GM19463 (cell line): ENCODE data around the gene PANX3.

Source experiments
- ATAC-seq: cut with Tn5 transposase; IDR thresholded peaks from one replicate; pipeline ENCODE4 v1.9.1; 2021; ENCODE audit warnings: mild to moderate bottlenecking, moderate library complexity; ENCODE audit not compliant: unreplicated experiment

Gene PANX3

DNA sequence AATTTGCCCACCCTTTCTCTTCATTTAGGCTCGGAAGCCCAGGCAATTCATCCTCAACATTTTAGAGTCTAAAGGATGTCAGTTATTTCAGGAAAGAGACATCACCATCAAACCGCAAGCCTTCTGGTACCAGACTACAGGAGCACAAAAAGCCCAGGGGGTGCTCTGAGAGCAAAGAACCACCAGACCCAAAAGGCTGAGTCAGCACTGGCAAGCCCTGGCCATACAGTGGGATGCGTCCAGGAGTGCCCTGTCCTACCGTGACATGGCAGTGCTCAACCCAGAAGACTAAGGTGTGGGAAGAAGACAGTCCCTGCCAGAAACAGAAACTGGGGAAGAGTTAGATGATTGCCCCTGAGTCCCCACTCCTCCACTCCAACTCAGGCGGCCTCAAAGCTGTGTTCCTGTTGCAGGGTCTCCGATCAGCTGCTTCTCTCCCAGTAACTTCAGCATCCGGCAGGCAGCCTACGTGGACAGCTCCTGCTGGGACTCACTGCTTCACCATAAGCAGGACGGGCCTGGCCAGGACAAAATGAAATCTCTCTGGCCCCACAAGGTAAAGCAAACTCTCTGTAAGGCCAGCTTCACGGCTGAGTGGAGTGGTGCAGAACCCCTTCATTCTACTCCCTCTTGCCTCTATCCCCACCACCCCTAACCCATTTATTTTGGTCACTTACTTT is 1.5 kb downstream of the PANX3 start:
- ATAC-seq, result no peak

DNA sequence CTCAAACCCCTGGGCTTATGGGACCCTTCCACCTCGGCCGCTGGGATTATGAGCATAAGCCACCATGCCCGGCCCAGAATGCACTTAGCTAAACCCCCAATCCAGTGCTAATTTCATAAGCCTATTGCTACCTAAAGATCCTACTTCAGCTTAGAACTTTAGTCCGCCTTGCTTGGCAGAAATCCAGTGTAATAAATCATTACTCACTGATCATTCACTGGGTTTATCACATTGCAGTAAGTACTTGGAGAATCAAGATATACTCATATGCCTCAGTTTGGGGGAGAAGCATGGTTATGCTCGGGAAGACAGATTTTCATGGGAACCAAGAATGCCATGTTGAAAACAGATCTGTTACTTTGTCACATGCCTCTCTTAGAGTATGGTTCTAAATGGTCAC is 7.6 kb downstream of the PANX3 start:
- ATAC-seq, result no peak

DNA sequence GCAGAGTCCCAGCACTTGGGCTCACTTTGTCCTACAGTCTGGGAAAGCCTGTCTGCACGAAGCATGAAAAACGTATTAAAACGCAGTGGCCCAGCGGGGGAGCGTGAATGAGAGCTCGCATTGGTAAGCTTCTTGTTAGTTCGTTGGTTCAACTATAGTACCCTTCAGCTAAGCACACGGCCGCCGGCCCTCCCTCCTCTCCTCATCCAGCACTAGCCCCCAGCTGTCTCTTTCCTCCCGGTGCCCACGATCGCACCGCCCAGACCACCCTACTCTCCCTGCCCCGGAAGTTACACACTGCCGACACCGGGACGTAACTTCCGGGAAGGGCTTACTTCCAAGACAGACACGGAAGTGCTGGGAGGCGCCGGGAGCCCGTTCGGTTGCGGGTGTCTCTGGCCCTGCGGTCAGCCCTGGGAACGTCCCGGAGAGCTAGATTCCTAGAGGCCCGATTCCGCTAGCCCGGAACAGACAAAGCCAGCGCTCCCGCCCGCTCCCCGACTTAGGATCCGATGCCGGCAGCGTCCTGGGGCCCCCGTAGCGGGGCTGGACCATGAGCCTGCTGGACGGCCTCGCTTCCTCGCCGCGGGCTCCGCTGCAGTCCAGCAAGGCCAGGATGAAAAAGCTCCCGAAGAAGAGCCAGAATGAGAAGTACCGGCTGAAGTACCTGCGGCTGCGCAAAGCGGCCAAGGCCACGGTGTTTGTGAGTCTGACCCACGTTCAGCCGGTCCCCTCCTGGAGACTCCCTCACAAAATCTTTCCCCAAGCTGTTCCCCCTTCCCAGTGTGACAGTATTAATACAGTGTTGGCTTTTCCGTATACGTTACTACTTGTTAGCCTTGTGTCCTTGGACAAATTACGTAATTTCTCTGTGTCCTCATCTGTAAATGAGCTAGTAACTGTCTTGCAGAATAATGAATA is 11.6 kb downstream of the PANX3 start, which contains the start of gene TBRG1:
TSS of gene TBRG1 (plus strand) at position 334 of the 921 bp plus-strand sequence. CDS start at position 554, 220 bp downstream.
- peak; percentile 98 for ATAC-seq

DNA sequence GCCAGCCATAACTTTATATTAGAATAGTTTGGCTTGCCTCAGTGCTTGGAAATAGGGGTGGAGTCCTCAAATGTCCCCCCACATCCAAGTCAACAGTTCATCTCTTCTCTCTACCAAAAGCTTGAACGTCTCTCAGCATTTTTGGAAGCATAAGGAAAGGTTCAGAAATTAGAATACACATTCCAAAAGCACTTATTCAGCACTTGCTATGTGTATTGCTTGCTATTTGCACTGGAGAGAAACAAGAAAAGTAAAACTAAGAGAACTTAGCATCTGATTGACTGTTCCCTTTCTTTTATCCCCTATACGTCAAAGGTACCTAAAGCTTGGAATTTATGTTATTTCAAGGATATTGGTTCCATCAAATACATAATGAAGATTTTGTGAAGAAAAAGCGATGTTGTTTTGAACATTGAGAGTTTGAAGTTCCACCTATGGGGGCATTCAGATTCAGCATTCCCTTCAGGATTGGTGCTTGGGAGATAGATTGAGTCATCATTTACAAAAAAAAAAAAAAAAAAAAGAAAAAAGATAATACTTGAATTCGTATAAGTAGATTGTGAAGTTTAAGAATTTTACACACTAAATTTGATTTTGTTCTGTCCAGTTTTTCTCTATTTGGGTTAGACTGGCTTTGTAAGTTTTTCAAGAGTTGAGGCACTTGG is 12.8 kb downstream of the PANX3 start:
- ATAC-seq, result no peak

DNA sequence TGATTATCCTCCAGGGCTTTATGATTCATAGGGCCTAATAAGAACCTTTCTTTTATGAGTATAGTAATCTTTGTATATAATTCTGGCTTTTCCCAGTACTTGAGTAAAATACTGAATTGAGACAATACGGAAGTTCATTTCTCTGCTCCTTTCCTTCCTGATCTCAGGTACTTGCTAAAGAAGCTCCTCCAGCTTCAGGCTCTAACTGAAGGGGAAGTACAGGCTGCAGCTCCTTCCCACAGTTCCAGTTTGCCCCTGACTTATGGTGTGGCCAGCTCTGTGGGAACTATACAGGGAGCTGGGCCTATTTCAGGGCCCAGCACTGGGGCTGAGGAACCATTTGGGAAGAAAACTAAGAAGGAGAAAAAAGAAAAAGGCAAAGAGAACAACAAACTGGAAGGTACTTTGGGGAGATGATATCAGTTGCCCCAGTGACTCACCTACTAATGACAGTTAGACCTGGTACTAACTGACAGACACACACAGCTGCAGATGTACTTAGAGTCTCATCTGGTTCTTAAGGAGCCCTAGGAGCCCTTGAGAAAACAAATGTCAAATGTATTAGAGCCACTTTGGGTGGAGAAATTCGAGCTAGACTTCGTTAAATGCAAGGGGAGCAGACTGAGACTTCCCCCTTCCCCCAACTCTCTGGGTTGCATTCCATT is 14.4 kb downstream of the PANX3 start:
- no peak for ATAC-seq

- ATAC-seq, result no peak
These were observed 16.3 kb downstream of the PANX3 start for GRCh38 chr11:124627546-124627945.

DNA sequence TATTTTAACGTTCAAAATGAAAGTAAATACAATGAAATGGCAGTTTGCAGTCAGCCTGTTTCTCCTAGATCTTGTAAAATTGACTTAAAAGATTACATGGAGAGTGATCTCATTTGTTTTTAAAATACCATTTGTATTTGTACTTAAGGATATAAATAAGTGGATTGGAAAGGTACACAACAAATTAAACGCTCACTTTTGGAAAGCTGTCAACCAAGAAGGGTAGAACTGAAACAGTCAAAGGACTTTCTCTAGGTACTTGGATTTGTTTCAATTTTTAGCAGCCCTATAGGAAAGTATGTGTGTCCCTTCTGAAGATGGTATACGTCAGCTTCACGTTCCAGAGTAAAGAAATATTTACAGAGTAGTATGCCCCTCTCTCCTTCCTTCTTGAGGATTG is 18.7 kb downstream of the PANX3 start:
- ATAC-seq, result no peak

DNA sequence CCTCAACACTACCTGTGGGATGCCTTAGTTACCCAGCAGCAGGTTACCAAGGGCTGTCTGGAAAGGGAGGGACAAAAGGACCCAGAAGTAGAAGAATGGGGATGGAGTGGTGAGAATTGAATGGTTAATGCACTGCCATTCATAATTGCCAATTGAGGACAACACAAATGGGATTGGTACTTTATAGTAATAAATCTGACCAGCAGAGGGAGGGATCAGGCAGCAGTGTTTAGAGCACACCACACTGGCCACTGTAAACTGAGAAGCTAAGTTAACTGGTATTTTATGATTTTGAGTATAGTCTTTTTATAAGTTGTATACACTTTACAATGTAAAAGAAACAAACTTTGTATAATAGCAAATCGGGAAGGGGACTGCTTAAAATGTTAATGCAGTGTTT is 22.1 kb downstream of the PANX3 start:
- no peak for ATAC-seq

GRCh38 chr11:124635932-124636331 is 24.7 kb downstream of the PANX3 start:
- no peak for ATAC-seq

- no peak for ATAC-seq
These were observed 27.3 kb downstream of the PANX3 start for GRCh38 chr11:124638500-124638899.

DNA sequence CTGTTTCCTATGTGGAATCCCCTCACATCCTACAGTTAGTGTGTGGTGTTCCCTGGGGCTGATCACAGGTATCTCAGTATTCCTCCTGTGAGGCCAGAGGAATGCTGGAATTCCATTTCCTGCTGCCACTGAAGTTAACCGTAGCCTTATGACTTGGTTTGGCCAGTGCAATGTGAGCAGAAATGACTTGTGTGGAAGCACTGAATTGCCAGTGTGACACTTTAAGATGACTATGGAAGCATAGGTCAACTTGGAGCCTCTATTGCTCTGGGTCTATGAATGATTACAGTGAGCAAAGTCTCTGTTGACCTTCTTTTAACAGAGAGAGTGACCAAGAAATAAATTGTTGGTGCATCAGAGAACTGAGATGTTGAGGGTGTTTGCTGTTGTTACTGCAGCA is 28.0 kb downstream of the PANX3 start:
- ATAC-seq, result no peak

GRCh38 chr11:124640666-124641065 is 29.4 kb downstream of the PANX3 start:
- no peak for ATAC-seq

GRCh38 chr11:124642628-124643027 is 31.4 kb downstream of the PANX3 start:
- ATAC-seq, result no peak

DNA sequence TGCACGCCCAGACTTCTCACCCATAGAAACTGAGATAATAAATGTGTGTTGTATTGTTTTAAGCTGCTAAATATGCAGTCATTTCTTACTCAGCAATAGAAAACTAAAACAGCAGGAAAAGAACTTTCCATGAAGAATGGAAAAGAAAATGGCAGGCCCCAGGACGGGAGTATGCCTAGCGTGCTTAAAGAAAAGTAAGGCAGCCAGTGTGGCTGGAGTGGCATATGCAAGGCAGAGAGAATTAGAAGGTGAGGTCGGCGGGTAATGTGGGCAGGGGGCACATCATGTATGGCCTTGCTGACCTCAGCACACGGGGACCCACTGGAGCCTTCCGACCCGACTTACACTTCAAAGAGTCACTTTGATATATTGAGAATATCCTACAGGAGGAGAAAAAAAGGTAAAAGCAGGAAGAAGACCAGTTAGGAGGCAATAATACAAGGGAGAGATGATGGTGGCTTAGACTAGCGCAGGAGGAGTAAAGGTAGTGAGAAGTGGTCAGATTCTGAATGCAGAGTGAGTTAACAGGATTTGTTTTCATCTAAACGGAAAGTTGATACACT is 31.9 kb downstream of the PANX3 start:
- ATAC-seq, result no peak

GRCh38 chr11:124643605-124644425 is 32.6 kb downstream of the PANX3 start:
- ATAC-seq, result no peak

- peak; percentile 57 for ATAC-seq
These were observed 33.4 kb downstream of the PANX3 start for GRCh38 chr11:124644426-124645280.

GRCh38 chr11:124646148-124646547 is 34.9 kb downstream of the PANX3 start:
- peak; percentile 54 for ATAC-seq

GRCh38 chr11:124648610-124649009 is 37.4 kb downstream of the PANX3 start:
- no peak for ATAC-seq
